NT2/D1 (cell line): ENCODE results near the gene KCTD15.

ENCODE experiments used
- SUZ12 ChIP-seq: IDR thresholded peaks from 2 replicates; pipeline ENCODE4 v1.6.1; 2011; ENCODE audit not compliant: insufficient read length, insufficient read depth; ENCODE audit errors: extremely low read depth
- YY1 ChIP-seq: IDR thresholded peaks from 2 replicates; pipeline ENCODE4 v1.6.1; 2011; ENCODE audit not compliant: insufficient read length, insufficient read depth
- ZNF274 ChIP-seq: IDR thresholded peaks from 2 replicates; pipeline ENCODE4 v1.6.1; 2011; ENCODE audit warnings: mild to moderate bottlenecking, low read depth, low read length

DNA sequence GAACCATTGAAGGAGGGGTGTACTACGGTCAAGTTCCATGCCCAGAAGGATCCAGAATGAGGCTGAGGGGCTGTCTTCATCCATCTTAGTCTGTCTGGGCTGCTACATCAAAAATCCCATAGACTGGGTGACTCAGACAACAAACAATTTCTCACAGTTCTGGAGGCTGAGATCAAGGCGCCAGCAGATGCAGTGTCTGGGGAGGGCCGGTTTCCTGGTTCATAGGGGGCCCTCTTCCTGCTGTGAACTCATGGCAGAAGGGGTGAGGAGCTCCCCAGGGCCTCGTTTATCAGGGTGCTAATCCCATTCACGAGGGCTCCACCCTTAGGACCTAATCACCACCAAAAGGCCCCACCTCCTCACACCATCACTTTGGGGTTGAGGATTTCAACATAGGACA is 14.7 kb upstream of the KCTD15 start:
- no peak for TF ChIP-seq YY1
- TF ChIP-seq ZNF274: no peak
- no peak for TF ChIP-seq SUZ12
